ENCODE results near the gene COL18A1.

DNA sequence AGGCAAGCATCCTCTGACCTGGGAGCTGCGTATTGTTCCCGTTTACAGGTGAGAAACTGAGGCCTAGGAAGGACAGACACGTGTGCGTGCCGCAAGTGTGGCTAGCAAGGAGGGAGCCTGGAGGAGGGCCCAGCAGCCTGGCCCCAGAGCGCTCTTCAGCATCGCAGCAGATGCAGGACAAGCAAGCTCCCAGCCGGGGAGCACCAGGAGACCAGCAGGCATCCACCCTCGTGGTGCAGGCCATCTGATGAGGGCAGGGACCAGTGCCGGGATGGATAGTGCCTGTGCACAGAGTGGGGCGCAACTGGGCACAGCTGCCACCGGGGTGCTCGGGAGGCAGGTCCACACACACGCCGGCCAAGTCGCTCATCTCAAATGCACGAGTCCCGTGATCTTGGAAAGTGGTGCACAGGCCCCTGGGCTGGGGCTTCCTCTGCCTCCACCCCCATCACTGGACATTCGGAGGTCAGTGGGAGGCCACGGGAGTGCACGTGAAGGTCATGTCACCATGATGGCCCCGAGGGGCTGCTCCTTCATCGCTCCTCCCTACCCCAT, 55.1 kb downstream of the COL18A1 start:
- TF ChIP-seq, protein P1, sequence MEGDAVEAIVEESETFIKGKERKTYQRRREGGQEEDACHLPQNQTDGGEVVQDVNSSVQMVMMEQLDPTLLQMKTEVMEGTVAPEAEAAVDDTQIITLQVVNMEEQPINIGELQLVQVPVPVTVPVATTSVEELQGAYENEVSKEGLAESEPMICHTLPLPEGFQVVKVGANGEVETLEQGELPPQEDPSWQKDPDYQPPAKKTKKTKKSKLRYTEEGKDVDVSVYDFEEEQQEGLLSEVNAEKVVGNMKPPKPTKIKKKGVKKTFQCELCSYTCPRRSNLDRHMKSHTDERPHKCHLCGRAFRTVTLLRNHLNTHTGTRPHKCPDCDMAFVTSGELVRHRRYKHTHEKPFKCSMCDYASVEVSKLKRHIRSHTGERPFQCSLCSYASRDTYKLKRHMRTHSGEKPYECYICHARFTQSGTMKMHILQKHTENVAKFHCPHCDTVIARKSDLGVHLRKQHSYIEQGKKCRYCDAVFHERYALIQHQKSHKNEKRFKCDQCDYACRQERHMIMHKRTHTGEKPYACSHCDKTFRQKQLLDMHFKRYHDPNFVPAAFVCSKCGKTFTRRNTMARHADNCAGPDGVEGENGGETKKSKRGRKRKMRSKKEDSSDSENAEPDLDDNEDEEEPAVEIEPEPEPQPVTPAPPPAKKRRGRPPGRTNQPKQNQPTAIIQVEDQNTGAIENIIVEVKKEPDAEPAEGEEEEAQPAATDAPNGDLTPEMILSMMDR (conservative IDR thresholded peaks at IDR 0.05; ENCODE audit: low read depth, low read length), result no peak
- TF ChIP-seq EZH2 (IDR thresholded peaks at IDR 0.05; ENCODE audit: low read length, unreplicated experiment), result no peak
